Myocyte (in vitro differentiated cells): Measurements from ENCODE around the gene RHBDL1. TPM values are rescaled to one million over a fixed set of nuclear protein-coding genes. Genes with fewer than 3 reads are reported as not detected.
"Not testable (repeated sequence)": the region's sequence is repeated elsewhere in the genome, so short reads cannot be mapped to it uniquely, and the experiment has no call there.

Experiments
- DNase-seq: peaks from one replicate; pipeline ENCODE4 v3.0.0-alpha.2; 2012; ENCODE audit warnings: low read depth
- total RNA-seq: library from RNA; depleted of rRNA; stranded (reverse); fragments of >200 nt; gene quantifications from 2 replicates; pipeline ENCODE4 v1.2.3, GENCODE V29; 2014

RHBDL1 gene
- total RNA-seq, 1 donor from 2014 or later: 1.5 TPM

- DNase-seq: no peak
Measured at GRCh38 chr16:684961-685696, 9.7 kb downstream of the RHBDL1 start.

- peak; percentile 49 for DNase-seq
Measured at GRCh38 chr16:685967-686366, 10.5 kb downstream of the RHBDL1 start.

- DNase-seq: no peak
Measured at GRCh38 chr16:686459-687260, 11.2 kb downstream of the RHBDL1 start.

- DNase-seq: no peak
Measured at GRCh38 chr16:687499-687898, 12.0 kb downstream of the RHBDL1 start.

GRCh38 chr16:689175-689897, 13.9 kb downstream of the RHBDL1 start:
- DNase-seq: no peak

- not testable (repeated sequence) for DNase-seq
Measured at GRCh38 chr16:691242-691641, 15.8 kb downstream of the RHBDL1 start.

- no peak for DNase-seq
Measured at GRCh38 chr16:692356-693108, 17.1 kb downstream of the RHBDL1 start.

- no peak for DNase-seq
Measured at GRCh38 chr16:693364-693763, 17.9 kb downstream of the RHBDL1 start.

- DNase-seq: no peak
Measured at GRCh38 chr16:693766-694165, 18.3 kb downstream of the RHBDL1 start.

GRCh38 chr16:694187-694862, 18.9 kb downstream of the RHBDL1 start:
- no peak for DNase-seq

GRCh38 chr16:694863-695354, 19.4 kb downstream of the RHBDL1 start:
- DNase-seq: no peak

GRCh38 chr16:695355-696089, 20.1 kb downstream of the RHBDL1 start:
- no peak for DNase-seq

- DNase-seq: no peak
Measured at GRCh38 chr16:698911-699671, 23.6 kb downstream of the RHBDL1 start.

- no peak for DNase-seq
Measured at GRCh38 chr16:700684-701584, 25.5 kb downstream of the RHBDL1 start.

GRCh38 chr16:702341-702740, 26.9 kb downstream of the RHBDL1 start:
- DNase-seq: no peak

- DNase-seq: no peak
Measured at GRCh38 chr16:703406-703805, 27.9 kb downstream of the RHBDL1 start.

GRCh38 chr16:704047-704446, 28.6 kb downstream of the RHBDL1 start:
- DNase-seq: no peak
